HG02981 (cell line): ENCODE measurements around the gene BRPF1.

Source experiments
- ATAC-seq: cut with Tn5 transposase; IDR thresholded peaks from one replicate; pipeline ENCODE4 v1.9.1; 2021; ENCODE audit warnings: mild to moderate bottlenecking, moderate library complexity; ENCODE audit not compliant: unreplicated experiment

BRPF1 gene

GRCh38 chr3:9701006-9701405 is 30.5 kb upstream of the BRPF1 start:
- ATAC-seq, result no peak

DNA sequence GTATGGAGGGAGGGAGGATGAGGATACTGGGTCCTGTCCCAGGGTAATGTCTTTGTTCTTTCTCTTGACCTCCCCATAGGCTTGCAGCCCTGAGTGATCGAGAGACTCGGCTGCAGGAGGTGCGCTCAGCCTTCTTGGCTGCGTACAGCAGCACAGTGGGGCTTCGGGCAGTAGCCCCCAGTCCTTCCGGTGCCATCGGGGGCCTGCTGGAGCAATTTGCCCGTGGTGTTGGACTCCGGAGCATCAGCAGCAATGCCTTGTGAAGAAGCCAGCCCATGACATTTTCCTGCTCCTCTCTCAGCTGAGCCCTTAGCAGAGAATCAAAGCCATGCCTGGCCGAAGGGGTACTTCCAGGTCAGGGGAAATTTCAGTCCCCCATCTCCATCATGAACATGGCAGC is 29.8 kb upstream of the BRPF1 start:
- no peak for ATAC-seq

DNA sequence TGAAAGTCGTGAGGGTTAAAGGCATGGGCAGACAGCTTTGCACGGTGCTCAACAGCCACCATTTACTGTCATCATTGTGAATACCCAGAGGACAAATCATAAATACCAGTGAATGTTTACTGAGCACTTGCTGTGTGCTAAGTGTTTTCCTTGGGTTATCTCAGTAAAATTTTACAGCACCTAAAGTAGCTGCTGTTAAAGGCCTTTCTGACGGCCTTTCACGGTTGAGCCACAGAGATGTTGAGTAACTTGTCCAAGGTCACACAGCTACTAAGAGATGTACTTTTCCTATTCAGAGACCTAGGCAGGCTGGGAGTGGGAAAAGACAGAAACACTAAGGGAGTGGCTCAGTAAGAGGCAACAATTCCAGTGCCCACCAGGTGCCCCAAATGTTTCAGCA is 28.3 kb upstream of the BRPF1 start:
- ATAC-seq, result no peak

DNA sequence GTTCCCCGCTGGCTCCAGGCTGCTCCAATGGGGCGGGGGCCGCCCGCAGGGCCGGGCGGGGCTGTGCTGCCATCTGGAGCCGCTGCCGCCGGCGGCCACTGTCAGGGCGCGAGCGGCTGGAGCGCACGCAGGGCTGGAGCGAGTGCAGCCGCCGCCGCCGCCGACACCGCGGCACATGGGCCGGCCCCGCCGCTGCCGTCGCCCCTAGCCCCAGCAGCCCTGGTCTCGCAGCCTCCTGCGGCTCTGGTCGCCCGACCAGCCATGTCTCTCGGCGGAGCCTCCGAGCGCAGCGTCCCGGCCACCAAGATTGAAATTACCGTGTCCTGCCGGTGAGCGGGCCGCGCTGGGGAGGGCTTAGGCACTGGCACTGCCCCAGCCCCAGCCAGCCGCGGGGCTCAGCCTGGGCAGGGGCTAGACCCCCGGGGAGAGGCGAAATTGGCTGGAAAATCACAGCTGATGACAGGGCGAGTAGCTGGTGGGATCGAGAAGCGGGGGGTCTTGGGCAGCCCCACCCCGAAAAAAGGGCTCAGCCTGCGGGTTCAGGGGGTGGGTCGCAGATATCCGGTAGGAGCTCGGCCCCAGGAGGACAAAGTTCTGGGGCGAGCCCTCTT is 27.7 kb upstream of the BRPF1 start, which contains the start of gene CPNE9:
CPNE9 (plus strand) TSS at position 98 of the 611 bp plus-strand sequence; CDS start at position 262, 164 bp downstream.
- no peak for ATAC-seq

GRCh38 chr3:9704347-9705322 is 26.9 kb upstream of the BRPF1 start:
- no peak for ATAC-seq

- ATAC-seq, result no peak
Measured at GRCh38 chr3:9710174-9710739, 21.3 kb upstream of the BRPF1 start.

- ATAC-seq, result no peak
Measured at GRCh38 chr3:9712415-9712814, 19.1 kb upstream of the BRPF1 start.

GRCh38 chr3:9713142-9713541 is 18.4 kb upstream of the BRPF1 start:
- no peak for ATAC-seq

DNA sequence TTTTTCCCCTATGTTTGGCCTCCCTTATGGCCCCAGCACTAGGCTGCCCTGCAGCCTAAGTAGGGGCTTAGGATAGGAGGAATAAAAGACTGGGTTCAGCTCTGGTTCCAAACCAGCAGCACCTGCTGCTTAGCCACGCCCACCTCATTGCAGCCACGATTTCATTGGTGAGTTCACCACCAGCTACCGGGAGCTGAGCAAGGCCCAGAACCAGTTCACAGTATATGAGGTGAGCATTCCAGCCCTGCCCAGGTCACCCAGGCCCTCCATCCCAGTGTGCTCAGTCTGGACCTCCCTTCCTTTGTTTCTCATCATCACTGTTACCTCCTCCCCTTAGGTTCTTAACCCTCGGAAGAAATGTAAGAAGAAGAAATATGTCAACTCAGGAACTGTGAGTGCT is 16.4 kb upstream of the BRPF1 start:
- ATAC-seq, result no peak

- ATAC-seq, result no peak
Measured at GRCh38 chr3:9715764-9716437, 15.6 kb upstream of the BRPF1 start.

DNA sequence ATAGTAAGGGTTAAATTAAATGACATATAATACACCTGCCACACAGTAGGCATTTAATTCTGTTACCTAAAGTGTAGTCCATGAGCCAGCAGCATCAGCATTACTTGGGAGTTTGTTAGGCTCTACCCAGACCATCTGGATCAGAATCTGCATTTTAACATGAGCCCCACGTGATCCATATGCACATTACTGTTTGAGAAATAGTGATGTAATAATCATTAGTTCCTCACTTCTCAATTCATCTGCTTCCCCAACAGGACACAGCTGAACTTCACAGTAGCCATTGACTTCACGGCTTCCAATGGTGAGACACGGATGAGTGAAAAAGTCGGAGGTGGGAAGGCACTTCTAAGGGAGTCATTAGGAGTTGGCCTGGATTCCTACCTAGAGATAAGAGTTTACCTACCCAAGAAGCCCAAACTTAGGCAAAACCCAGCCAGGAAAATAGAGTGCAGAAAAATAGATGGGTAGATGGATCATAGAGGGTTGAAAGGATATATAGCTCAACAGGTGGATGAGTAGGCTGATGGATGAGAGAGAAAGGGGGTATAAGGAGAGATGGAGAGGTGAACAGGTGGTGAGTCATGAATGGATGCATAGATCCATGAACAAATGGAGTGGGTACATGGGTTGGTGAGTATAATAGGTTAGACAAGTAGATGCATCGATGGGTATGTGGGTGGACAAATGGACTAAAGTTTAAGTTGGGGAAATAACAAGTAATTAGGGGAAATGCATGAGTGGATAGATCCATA is 14.6 kb upstream of the BRPF1 start:
- ATAC-seq, result no peak

GRCh38 chr3:9717563-9717962 is 14.0 kb upstream of the BRPF1 start:
- ATAC-seq, result no peak

GRCh38 chr3:9718118-9718517 is 13.4 kb upstream of the BRPF1 start:
- ATAC-seq, result no peak

- ATAC-seq, result no peak
Measured at GRCh38 chr3:9721015-9721699, 10.4 kb upstream of the BRPF1 start.

GRCh38 chr3:9721700-9722060 is 9.9 kb upstream of the BRPF1 start:
- no peak for ATAC-seq

GRCh38 chr3:9725775-9726515 is 5.6 kb upstream of the BRPF1 start:
- ATAC-seq, result no peak

DNA sequence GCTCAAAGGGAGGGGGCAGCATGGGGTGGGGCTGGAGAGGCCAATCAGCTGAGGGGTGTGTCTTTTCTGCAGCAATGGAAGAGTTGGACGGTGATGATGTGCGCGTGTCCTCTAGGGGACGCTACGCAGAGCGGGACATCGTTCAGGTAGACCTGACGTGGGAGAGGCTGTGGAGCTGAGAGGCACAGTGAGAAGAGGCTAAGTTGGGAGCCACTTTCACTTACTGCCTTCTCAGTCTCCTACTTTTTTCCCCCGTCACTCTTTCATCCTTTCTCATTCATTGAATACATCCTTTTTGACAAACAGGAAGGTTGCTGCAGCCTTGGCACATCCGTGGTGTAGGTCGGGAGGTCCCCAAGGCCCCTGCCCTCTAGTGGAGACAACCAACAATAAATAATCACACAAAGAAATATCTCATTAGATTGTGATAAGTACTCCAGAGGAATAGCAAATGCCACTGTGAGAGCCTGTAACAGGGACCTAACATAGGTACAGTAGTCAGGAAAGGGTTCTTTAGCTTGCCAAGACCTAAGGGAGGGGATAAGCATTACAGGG is 4.4 kb upstream of the BRPF1 start:
- no peak for ATAC-seq

- no peak for ATAC-seq
Measured at GRCh38 chr3:9727743-9728142, 3.8 kb upstream of the BRPF1 start.

GRCh38 chr3:9729419-9729818 is 2.1 kb upstream of the BRPF1 start:
- no peak for ATAC-seq
